ENCODE results near the gene PCYT2. TPM values are rescaled to one million over a fixed set of nuclear protein-coding genes. Genes with fewer than 3 reads are reported as not detected.

PCYT2 gene
- total RNA-seq, 1 experiment from 2014 or later = 31.4 TPM

DNA sequence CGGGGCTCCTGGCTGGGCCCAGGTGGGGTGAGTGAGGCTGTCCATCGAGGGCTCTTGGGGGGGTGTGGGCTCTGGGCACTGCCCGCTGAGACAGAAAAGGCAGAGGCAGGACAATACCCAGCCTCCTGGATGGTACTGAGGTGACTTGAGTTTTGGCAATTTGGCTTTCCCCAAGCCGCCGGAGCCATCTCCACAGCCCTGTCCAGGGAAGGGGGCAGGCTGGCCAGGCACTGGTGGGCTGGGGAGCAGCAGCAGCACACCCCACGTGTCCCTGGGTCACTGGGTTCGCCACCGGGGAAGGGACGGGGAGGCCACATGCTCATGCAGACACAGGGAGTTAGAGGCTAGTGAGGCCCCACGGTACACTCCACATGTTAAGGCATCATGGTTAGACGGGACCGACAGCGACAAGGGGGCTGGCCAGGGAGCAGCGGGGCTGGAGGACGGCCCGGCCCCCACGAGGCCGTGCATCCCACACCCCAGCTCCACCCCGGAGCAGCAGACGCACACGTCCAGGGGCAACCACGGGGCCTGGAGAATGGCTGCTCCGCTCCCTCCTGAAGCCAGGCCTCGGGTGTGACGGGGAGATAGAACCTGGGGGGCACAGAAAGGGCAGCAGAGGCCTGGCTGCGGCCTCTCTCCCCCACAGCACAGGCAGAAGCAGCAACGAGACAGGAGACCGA, 43.1 kb downstream of the PCYT2 start (continued):
- TF ChIP-seq, protein P1, sequence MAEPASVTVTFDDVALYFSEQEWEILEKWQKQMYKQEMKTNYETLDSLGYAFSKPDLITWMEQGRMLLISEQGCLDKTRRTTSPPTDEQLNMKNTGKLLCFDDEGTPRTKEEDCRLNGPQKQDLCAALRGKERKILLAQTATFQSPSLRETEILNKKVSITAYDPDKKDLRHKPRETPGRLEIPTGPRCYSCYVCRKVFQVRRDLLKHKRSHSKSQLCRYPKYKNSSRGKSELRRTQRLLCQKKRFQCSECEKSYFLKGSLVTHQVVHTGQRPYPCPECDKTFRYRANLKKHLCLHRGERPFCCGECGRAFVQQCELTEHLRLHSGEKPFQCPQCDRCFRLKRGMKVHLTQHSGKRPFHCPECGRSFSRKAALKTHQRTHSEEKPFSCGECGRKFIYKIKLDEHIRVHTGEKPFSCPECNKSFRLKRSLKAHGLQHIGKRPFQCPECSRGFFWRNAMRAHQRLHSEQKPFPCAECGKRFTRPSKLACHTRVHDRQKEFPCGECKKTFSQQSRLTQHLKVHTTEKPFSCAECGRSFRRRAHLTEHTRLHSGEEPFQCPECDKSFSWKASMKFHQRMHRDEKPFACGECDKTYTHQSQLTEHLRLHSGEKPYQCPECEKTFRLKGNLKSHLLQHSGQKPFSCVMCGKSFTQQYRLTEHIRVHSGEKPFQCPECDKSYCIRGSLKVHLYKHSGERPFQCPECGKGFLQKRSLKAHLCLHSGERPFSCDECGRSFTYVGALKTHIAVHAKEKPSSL (CRISPR knock-in tag; conservative IDR thresholded peaks at IDR 0.05) = peak; percentile 59; the same call in 1 of the 2 replicates
- TF ChIP-seq, protein P2, sequence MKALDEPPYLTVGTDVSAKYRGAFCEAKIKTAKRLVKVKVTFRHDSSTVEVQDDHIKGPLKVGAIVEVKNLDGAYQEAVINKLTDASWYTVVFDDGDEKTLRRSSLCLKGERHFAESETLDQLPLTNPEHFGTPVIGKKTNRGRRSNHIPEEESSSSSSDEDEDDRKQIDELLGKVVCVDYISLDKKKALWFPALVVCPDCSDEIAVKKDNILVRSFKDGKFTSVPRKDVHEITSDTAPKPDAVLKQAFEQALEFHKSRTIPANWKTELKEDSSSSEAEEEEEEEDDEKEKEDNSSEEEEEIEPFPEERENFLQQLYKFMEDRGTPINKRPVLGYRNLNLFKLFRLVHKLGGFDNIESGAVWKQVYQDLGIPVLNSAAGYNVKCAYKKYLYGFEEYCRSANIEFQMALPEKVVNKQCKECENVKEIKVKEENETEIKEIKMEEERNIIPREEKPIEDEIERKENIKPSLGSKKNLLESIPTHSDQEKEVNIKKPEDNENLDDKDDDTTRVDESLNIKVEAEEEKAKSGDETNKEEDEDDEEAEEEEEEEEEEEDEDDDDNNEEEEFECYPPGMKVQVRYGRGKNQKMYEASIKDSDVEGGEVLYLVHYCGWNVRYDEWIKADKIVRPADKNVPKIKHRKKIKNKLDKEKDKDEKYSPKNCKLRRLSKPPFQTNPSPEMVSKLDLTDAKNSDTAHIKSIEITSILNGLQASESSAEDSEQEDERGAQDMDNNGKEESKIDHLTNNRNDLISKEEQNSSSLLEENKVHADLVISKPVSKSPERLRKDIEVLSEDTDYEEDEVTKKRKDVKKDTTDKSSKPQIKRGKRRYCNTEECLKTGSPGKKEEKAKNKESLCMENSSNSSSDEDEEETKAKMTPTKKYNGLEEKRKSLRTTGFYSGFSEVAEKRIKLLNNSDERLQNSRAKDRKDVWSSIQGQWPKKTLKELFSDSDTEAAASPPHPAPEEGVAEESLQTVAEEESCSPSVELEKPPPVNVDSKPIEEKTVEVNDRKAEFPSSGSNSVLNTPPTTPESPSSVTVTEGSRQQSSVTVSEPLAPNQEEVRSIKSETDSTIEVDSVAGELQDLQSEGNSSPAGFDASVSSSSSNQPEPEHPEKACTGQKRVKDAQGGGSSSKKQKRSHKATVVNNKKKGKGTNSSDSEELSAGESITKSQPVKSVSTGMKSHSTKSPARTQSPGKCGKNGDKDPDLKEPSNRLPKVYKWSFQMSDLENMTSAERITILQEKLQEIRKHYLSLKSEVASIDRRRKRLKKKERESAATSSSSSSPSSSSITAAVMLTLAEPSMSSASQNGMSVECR (CRISPR knock-in tag; IDR thresholded peaks at IDR 0.05; ENCODE audit: borderline replicate concordance) = 0 out of 2 replicates have a peak, but pooled peaks have one; percentile 57
- TF ChIP-seq, protein P3, sequence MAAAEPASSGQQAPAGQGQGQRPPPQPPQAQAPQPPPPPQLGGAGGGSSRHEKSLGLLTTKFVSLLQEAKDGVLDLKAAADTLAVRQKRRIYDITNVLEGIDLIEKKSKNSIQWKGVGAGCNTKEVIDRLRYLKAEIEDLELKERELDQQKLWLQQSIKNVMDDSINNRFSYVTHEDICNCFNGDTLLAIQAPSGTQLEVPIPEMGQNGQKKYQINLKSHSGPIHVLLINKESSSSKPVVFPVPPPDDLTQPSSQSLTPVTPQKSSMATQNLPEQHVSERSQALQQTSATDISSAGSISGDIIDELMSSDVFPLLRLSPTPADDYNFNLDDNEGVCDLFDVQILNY (CRISPR knock-in tag; IDR thresholded peaks at IDR 0.05) = peak; percentile 22; the same call in 1 of the 2 replicates

DNA sequence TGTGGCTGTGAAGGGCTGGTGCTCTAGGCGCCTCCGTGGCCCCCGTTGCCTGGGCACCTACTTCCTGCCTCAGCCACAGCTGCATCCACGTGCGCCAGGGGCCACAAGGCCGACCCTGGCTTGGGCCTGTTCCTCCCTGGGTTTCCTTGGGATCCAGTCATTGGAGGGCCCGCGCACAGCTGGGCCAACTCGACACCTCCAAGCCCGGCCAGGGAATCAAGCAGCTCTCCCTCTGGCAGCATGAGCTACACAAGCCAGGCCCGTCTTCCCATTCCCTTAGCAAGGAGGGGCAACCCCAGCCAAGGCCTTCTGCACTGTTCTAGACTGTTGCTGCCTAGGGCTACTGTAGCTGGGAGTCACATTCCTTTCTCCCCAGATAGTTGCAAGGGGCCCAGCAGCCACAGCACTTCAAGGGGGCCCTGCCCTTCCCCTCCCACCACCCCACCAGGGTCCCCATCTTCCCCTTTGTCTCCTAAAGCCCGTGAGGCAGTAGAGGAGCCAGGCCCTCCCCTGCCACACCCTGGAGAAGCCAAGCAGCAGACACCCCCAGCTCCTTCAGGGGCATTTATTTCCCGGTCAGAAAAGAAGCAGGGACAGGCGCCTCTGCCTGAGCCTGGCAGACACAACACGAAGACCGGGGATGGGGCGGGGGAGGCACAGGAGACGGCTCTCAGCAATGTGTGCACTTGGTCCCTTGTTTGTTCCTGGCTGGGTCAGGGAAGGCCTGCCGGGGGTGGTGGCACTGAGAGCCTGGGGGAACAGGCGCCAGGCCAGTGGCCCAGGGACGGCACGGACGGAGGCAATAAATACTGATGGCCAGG, 43.8 kb downstream of the PCYT2 start:
- Mint-ChIP-seq H3K4me3 (no peak overlapping the region), H3K27ac (peak overlapping the region; percentile 78), H3K4me1 (peaks cover 28% of the 10 kb centered on the region), H3K36me3 (peaks cover 16% of the 10 kb centered on the region), H3K9me3 (no peaks in the 10 kb centered on the region), H3K27me3 (ENCODE audit: low read depth) (no peaks in the 10 kb centered on the region)
- peak; percentile 29 for ATAC-seq
- CTCF ChIA-PET = interaction anchor here (0.9 to 1.1 kb wide), 4 partner anchors 42 to 192 kb away, joined by 3 to 5 read pairs (median 4); no protein-coding TSS in a partner anchor
- DNase-seq (ENCODE audit: low spot score) = peak; percentile 39
- POLR2A ChIA-PET = interaction anchor here (1.0 to 2.6 kb wide), 4 partner anchors 56 to 164 kb away, joined by 3 to 7 read pairs (median 4); partner anchors contain the start of gene MRPL12
- TF ChIP-seq ZNF317 (CRISPR knock-in tag; IDR thresholded peaks at IDR 0.05; ENCODE audit: borderline replicate concordance, low read depth) (no peak), SMAD3 (CRISPR knock-in tag; IDR thresholded peaks at IDR 0.05; ENCODE audit: borderline replicate concordance) (0 out of 2 replicates have a peak, but pooled peaks have one; percentile 76), TCF7 (CRISPR knock-in tag; IDR thresholded peaks at IDR 0.05; ENCODE audit: low read depth) (no peak), SMAD4 (CRISPR knock-in tag; IDR thresholded peaks at IDR 0.05) (no peak), MYBL2 (CRISPR knock-in tag; IDR thresholded peaks at IDR 0.05) (no peak; the same call in 1 of the 2 replicates), RORB (CRISPR knock-in tag; IDR thresholded peaks at IDR 0.05) (0 out of 2 replicates have a peak, but pooled peaks have one; percentile 1), SOX15 (CRISPR knock-in tag; IDR thresholded peaks at IDR 0.05) (no peak), TP53 (CRISPR knock-in tag; IDR thresholded peaks at IDR 0.05) (no peak), ZNF232 (CRISPR knock-in tag; IDR thresholded peaks at IDR 0.05) (no peak), KAT7 (CRISPR knock-in tag; IDR thresholded peaks at IDR 0.05; ENCODE audit: borderline replicate concordance) (no peak)
- TF ChIP-seq, protein P4, sequence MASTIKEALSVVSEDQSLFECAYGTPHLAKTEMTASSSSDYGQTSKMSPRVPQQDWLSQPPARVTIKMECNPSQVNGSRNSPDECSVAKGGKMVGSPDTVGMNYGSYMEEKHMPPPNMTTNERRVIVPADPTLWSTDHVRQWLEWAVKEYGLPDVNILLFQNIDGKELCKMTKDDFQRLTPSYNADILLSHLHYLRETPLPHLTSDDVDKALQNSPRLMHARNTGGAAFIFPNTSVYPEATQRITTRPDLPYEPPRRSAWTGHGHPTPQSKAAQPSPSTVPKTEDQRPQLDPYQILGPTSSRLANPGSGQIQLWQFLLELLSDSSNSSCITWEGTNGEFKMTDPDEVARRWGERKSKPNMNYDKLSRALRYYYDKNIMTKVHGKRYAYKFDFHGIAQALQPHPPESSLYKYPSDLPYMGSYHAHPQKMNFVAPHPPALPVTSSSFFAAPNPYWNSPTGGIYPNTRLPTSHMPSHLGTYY (CRISPR knock-in tag; IDR thresholded peaks at IDR 0.05) = no peak
- TF ChIP-seq, protein P5, sequence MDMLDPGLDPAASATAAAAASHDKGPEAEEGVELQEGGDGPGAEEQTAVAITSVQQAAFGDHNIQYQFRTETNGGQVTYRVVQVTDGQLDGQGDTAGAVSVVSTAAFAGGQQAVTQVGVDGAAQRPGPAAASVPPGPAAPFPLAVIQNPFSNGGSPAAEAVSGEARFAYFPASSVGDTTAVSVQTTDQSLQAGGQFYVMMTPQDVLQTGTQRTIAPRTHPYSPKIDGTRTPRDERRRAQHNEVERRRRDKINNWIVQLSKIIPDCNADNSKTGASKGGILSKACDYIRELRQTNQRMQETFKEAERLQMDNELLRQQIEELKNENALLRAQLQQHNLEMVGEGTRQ (CRISPR knock-in tag; IDR thresholded peaks at IDR 0.05) = 0 out of 2 replicates have a peak, but pooled peaks have one; percentile 24
- TF ChIP-seq, protein P6, sequence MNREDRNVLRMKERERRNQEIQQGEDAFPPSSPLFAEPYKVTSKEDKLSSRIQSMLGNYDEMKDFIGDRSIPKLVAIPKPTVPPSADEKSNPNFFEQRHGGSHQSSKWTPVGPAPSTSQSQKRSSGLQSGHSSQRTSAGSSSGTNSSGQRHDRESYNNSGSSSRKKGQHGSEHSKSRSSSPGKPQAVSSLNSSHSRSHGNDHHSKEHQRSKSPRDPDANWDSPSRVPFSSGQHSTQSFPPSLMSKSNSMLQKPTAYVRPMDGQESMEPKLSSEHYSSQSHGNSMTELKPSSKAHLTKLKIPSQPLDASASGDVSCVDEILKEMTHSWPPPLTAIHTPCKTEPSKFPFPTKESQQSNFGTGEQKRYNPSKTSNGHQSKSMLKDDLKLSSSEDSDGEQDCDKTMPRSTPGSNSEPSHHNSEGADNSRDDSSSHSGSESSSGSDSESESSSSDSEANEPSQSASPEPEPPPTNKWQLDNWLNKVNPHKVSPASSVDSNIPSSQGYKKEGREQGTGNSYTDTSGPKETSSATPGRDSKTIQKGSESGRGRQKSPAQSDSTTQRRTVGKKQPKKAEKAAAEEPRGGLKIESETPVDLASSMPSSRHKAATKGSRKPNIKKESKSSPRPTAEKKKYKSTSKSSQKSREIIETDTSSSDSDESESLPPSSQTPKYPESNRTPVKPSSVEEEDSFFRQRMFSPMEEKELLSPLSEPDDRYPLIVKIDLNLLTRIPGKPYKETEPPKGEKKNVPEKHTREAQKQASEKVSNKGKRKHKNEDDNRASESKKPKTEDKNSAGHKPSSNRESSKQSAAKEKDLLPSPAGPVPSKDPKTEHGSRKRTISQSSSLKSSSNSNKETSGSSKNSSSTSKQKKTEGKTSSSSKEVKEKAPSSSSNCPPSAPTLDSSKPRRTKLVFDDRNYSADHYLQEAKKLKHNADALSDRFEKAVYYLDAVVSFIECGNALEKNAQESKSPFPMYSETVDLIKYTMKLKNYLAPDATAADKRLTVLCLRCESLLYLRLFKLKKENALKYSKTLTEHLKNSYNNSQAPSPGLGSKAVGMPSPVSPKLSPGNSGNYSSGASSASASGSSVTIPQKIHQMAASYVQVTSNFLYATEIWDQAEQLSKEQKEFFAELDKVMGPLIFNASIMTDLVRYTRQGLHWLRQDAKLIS (CRISPR knock-in tag; IDR thresholded peaks at IDR 0.05; ENCODE audit: borderline replicate concordance) = peak; percentile 66; the same call in 1 of the 2 replicates
- TF ChIP-seq, protein P7, sequence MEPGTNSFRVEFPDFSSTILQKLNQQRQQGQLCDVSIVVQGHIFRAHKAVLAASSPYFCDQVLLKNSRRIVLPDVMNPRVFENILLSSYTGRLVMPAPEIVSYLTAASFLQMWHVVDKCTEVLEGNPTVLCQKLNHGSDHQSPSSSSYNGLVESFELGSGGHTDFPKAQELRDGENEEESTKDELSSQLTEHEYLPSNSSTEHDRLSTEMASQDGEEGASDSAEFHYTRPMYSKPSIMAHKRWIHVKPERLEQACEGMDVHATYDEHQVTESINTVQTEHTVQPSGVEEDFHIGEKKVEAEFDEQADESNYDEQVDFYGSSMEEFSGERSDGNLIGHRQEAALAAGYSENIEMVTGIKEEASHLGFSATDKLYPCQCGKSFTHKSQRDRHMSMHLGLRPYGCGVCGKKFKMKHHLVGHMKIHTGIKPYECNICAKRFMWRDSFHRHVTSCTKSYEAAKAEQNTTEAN (CRISPR knock-in tag; IDR thresholded peaks at IDR 0.05) = peak; percentile 40; the same call in 1 of the 2 replicates
